HepG2 (cell line): ENCODE data around the gene PXT1. TPM values are rescaled to one million over a fixed set of nuclear protein-coding genes. Genes with fewer than 3 reads are reported as not detected.

Experiments used
- ATAC-seq: fragments of 200-7000 bp; cut with Tn5 transposase; 3 replicates; pipeline ENCODE4 v1.9.1; 2020; ENCODE audit warnings: mild to moderate bottlenecking, moderate library complexity
- BruUV-seq: library from RNA; stranded (reverse); fragments of 400-500 nt; replicated peaks from 2 replicates; lab custom pipeline; 2021; lab: Mats Ljungman, UMichigan
- CTCF ChIA-PET: fragments of 300-600 bp; formaldehyde crosslinking; extraction: SDS; loops from one replicate; lab custom pipeline; 2021; ENCODE audit warnings: low total read pairs, inconsistent platforms, low intra/inter-chr PET ratio; lab: Yijun Ruan, JAX
- POLR2A ChIA-PET: fragments of 350-600 bp; sonication (Branson Sonifier 250); formaldehyde crosslinking; loops from one replicate; lab custom pipeline; 2020; ENCODE audit warnings: antibody characterized with exemption, inconsistent platforms; lab: Yijun Ruan, JAX
- DNase-seq: peaks from one replicate; pipeline ENCODE4 v3.0.0-alpha.2; 2015; ENCODE audit warnings: low spot score
- FAIRE-seq: peaks from 3 replicates; lab custom pipeline; 2011; peaks lifted over from hg19 to GRCh38; lab: Jason Lieb, UNC
- H2AFZ ChIP-seq: one replicate; pipeline ENCODE4 v1.6.1; 2011; ENCODE audit warnings: low read length, inconsistent platforms
- H3K27ac ChIP-seq: fragments of 300-600 bp; 3 replicates; pipeline ENCODE4 v1.8.0; 2011; ENCODE audit warnings: mixed run types, mild to moderate bottlenecking, mixed read lengths, low read length, inconsistent platforms; ENCODE audit not compliant: insufficient read depth; ENCODE audit errors: extremely low read length
- H3K27me3 ChIP-seq, 2 experiments: fragments of 200-600 bp in 1 of 2; 2 replicates in 1 of 2; 3 replicates in 1 of 2; pipeline versions ENCODE4 v1.6.0 to v1.8.0; 2011; ENCODE audit warnings: low read length in 2 of 2, mild to moderate bottlenecking in 2 of 2, moderate library complexity in 2 of 2, inconsistent platforms in 1 of 2; ENCODE audit not compliant: insufficient read depth in 2 of 2, control insufficient read depth in 1 of 2
- H3K36me3 ChIP-seq, 2 experiments: fragments of 200-600 bp in 1 of 2; replicated peaks in 1 of 2; 2 replicates in 1 of 2; 3 replicates in 1 of 2; pipeline versions ENCODE4 v1.5.1 to v1.8.0; 2011; ENCODE audit warnings: low read length in 2 of 2, inconsistent platforms in 1 of 2; ENCODE audit not compliant: insufficient read depth in 2 of 2, control insufficient read depth in 1 of 2
- H3K4me1 ChIP-seq: 2 replicates; pipeline ENCODE4 v1.5.1; 2012; ENCODE audit warnings: low read length, inconsistent platforms; ENCODE audit not compliant: insufficient read depth
- H3K4me2 ChIP-seq: 2 replicates; pipeline ENCODE4 v1.6.0; 2011; ENCODE audit warnings: low read depth, low read length, inconsistent platforms
- H3K4me3 ChIP-seq, 3 experiments: fragments of 200-600 bp in 1 of 3; sonication (generic), shearing (Covaris generic) in 1 of 3; replicated peaks in 1 of 3; 2 replicates each; pipeline ENCODE4 v1.5.1; 2011 to 2016; ENCODE audit warnings: low read length in 3 of 3, inconsistent platforms in 2 of 3, low read depth in 2 of 3, mild to moderate bottlenecking in 2 of 3, control low read depth in 1 of 3, mixed read lengths in 1 of 3; ENCODE audit not compliant: insufficient read depth in 1 of 3
- H3K79me2 ChIP-seq: one replicate; pipeline ENCODE4 v1.6.1; 2011; ENCODE audit warnings: low read length, inconsistent platforms; ENCODE audit not compliant: insufficient read depth
- H3K9ac ChIP-seq: 2 replicates; pipeline ENCODE4 v1.6.0; 2011; ENCODE audit warnings: mild to moderate bottlenecking, low read depth, low read length, inconsistent platforms; ENCODE audit not compliant: insufficient read depth
- H3K9me3 ChIP-seq: 2 replicates; pipeline ENCODE4 v1.5.1; 2012; ENCODE audit warnings: mild to moderate bottlenecking, low read length
- H4K20me1 ChIP-seq: 2 replicates; pipeline ENCODE4 v1.6.0; 2011; ENCODE audit warnings: inconsistent platforms, mild to moderate bottlenecking, low read length, moderate library complexity; ENCODE audit not compliant: insufficient read depth
- ATM ChIP-seq: fragments of 450-650 bp; IDR thresholded peaks from 2 replicates; pipeline ENCODE4 v1.7.1; 2017; ENCODE audit warnings: mild to moderate bottlenecking, borderline replicate concordance
- BORCS8-MEF2B ChIP-seq: sonication (generic); formaldehyde crosslinking; IDR thresholded peaks from 2 replicates; pipeline ENCODE4 v1.8.0; 2022; ENCODE audit warnings: mild to moderate bottlenecking, missing genetic modification reagents
- BRCA1 ChIP-seq: sonication (generic); formaldehyde crosslinking; IDR thresholded peaks from 2 replicates; pipeline ENCODE4 v1.4.0; 2020; ENCODE audit warnings: missing genetic modification reagents
- CCAR2 ChIP-seq: fragments of 200-400 bp; formaldehyde crosslinking; optimal IDR thresholded peaks from 2 replicates; pipeline ENCODE3; 2018; ENCODE audit warnings: low read depth, mild to moderate bottlenecking, low read length, moderate library complexity
- FOXC1 ChIP-seq: sonication (generic); formaldehyde crosslinking; IDR thresholded peaks from 2 replicates; pipeline ENCODE4 v1.8.0; 2022; ENCODE audit warnings: mild to moderate bottlenecking, missing genetic modification reagents, borderline replicate concordance
- MAF1 ChIP-seq: sonication (generic); formaldehyde crosslinking; IDR thresholded peaks from 2 replicates; pipeline ENCODE4 v1.5.0; 2020; ENCODE audit warnings: missing genetic modification reagents, borderline replicate concordance
- POLR2A ChIP-seq, 2 experiments: IDR thresholded peaks; 2 replicates each; pipeline ENCODE4 v1.6.1; 2011; ENCODE audit warnings: low read depth in 2 of 2, low read length in 2 of 2, mild to moderate bottlenecking in 1 of 2, moderate library complexity in 1 of 2; ENCODE audit not compliant: insufficient read depth in 1 of 2
- PRPF4 ChIP-seq: fragments of 200-400 bp; formaldehyde crosslinking; IDR thresholded peaks from 2 replicates; pipeline ENCODE4 v1.6.1; 2016; ENCODE audit warnings: low read length, low read depth; ENCODE audit not compliant: poor library complexity, severe bottlenecking
- TBX3 ChIP-seq: fragments of 450-650 bp; IDR thresholded peaks from 2 replicates; pipeline ENCODE4 v1.6.1; 2017; ENCODE audit warnings: antibody characterized with exemption, mild to moderate bottlenecking, inconsistent platforms, borderline replicate concordance
- ZEB1 ChIP-seq: IDR thresholded peaks from 2 replicates; pipeline ENCODE4 v1.6.1; 2012; ENCODE audit warnings: mild to moderate bottlenecking, low read depth, inconsistent platforms; ENCODE audit not compliant: insufficient replicate concordance
- ZNF441 ChIP-seq: sonication (generic); formaldehyde crosslinking; IDR thresholded peaks from 2 replicates; pipeline ENCODE4 v1.7.0; 2021; ENCODE audit warnings: missing genetic modification reagents, borderline replicate concordance
- ZNF776 ChIP-seq: sonication (generic); formaldehyde crosslinking; IDR thresholded peaks from 2 replicates; pipeline ENCODE4 v1.4.0; 2020; ENCODE audit warnings: mild to moderate bottlenecking, missing genetic modification reagents
- WGBS: methylation state at CpG from one replicate; pipeline ENCODE4 v1.1.6; 2017; ENCODE audit warnings: low lambda C conversion rate; 5-methylcytosine and 5-hydroxymethylcytosine counted together
- in situ Hi-C: cut with HindIII; loops from 2 replicates; pipeline ENCODE4 v1.10.0; 2017; ENCODE audit warnings: low pct_unique_long_range_greater_than_20kb; ENCODE audit not compliant: extremely low pct_ligation_motif_present
- intact Hi-C: fragments of 100-400 bp; cut with micrococcal nuclease; formaldehyde crosslinking; loops from one replicate; pipeline ENCODE4 v1.10.0; 2022; ENCODE audit not compliant: unreplicated experiment
- polyA plus RNA-seq, 8 experiments: library from polyadenylated mRNA; depleted of rRNA in 3 of 8; stranded (reverse) in 7 of 8; unstranded in 1 of 8; fragments of >200 nt; fragmentation: Illumina TruSeq in 4 of 8; extraction: Trizol in 4 of 8; gene quantifications; 2 replicates each; pipeline versions ENCODE4 v1.2.1 to v1.2.3, GENCODE V29; 2011 to 2016; ENCODE audit warnings: low read depth in 4 of 8, missing spikeins in 1 of 8, mixed read lengths in 1 of 8; ENCODE audit not compliant: insufficient read depth in 1 of 8
- total RNA-seq, 5 experiments: library from RNA; depleted of rRNA; stranded (reverse); fragments of >200 nt; fragmentation: Illumina TruSeq; extraction: Trizol; gene quantifications; 2 replicates each; pipeline ENCODE4 v1.2.3, GENCODE V29; 2016; ENCODE audit warnings: low read depth in 1 of 5

Gene PXT1
- total and polyA plus RNA-seq, 2 of the 13 experiments (the other 11 are each of a cell fraction or from before 2014, with no cell fraction given), result 0.04 TPM; not detected in 1

DNA sequence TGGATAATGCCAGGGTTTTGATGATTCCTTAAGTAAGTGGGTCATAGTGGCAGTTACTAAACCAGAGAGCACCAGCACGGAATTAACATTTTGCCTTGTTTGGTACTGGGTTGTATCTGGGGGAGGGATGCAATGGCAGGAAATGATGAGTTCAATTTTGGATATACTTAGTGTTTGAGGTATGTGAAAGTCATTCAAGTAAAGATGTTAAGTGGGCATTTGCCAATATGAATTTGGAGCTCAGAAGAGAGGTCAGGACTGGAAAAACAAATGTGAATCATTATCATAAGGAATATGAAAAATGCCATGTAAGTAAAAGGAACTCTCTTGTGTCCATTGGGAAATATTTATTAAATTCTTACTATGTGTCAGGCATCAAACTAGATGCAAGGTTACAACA lies 6.2 kb downstream of the PXT1 start:
- ATAC-seq (no peak), DNase-seq (no peak), FAIRE-seq (no peak)
- no peak for TF ChIP-seq MAF1 (CRISPR knock-in tag)
- no peak for TF ChIP-seq ZNF441 (CRISPR knock-in tag)
- no peak for TF ChIP-seq ZNF776 (CRISPR knock-in tag)
- TF ChIP-seq ATM, result no peak
- no peak for TF ChIP-seq BORCS8-MEF2B
- TF ChIP-seq POLR2A (IDR thresholded peaks at IDR 0.05; ENCODE audit: insufficient read depth in 1 of 2, low read depth in 2 of 2, low read length in 2 of 2), result no peak
- TF ChIP-seq FOXC1 (CRISPR knock-in tag), result no peak
- TF ChIP-seq ZEB1, result no peak
- TF ChIP-seq BRCA1, result no peak
- no peak for TF ChIP-seq TBX3
- TF ChIP-seq PRPF4, result no peak
- no peak for TF ChIP-seq CCAR2
- Histone ChIP-seq H4K20me1 (no peaks in the 10 kb centered on the region), H3K36me3 (no peaks in the 10 kb centered on the region), H3K9me3 (no peaks in the 10 kb centered on the region), H3K27ac (no peak overlapping the region), H3K4me2 (no peak overlapping the region), H3K79me2 (no peaks in the 10 kb centered on the region), H3K27me3 (peaks cover 0 to 5% of the 10 kb centered on the region in 2 experiments; a peak in 1 of 5 replicates), H3K4me3 (no peak overlapping the region), H3K4me1 (peaks cover 34% of the 10 kb centered on the region), H3K9ac (no peak overlapping the region), H2AFZ (no peak overlapping the region)
- ChIA-PET POLR2A (no interaction called here), CTCF (no interaction called here)
- no TSS peak for BruUV-seq
- WGBS, result 6% methylated on average over 1 of the region's 1 CpG
- intact Hi-C loops, result no loop called here
- in situ Hi-C loops, result no loop called here
